H9 (cell line): Measurements from ENCODE around the gene CFAP100. TPM values are rescaled to one million over a fixed set of nuclear protein-coding genes. Genes with fewer than 3 reads are reported as not detected.

Source experiments
- DNase-seq: peaks from one replicate; pipeline ENCODE4 v3.0.0-alpha.2; 2017
- H2AFZ ChIP-seq: one replicate; pipeline ENCODE4 v1.6.1; 2013; ENCODE audit warnings: mild to moderate bottlenecking, low read length, control low read depth, moderate library complexity
- H2AK5ac ChIP-seq: 2 replicates; pipeline ENCODE4 v1.6.1; 2013; ENCODE audit warnings: low read length, control low read depth, mixed read lengths; ENCODE audit not compliant: insufficient read length
- H2BK120ac ChIP-seq: one replicate; pipeline ENCODE4 v1.6.1; 2013; ENCODE audit warnings: low read depth, mild to moderate bottlenecking, low read length, control low read depth, inconsistent platforms; ENCODE audit not compliant: poor library complexity, severe bottlenecking
- H2BK12ac ChIP-seq: 2 replicates; pipeline ENCODE4 v1.6.1; 2013; ENCODE audit warnings: low read length, control low read depth, mixed read lengths, low read depth; ENCODE audit not compliant: insufficient read length
- H2BK15ac ChIP-seq: 2 replicates; pipeline ENCODE4 v1.6.1; 2013; ENCODE audit warnings: low read depth, low read length, control low read depth
- H2BK20ac ChIP-seq: one replicate; pipeline ENCODE4 v1.6.1; 2013; ENCODE audit warnings: low read depth, mild to moderate bottlenecking, low read length, control low read depth, inconsistent platforms; ENCODE audit not compliant: poor library complexity, severe bottlenecking
- H2BK5ac ChIP-seq: 2 replicates; pipeline ENCODE4 v1.6.1; 2013; ENCODE audit warnings: low read length, control low read depth, mixed read lengths; ENCODE audit not compliant: insufficient read length
- H3K14ac ChIP-seq: 2 replicates; pipeline ENCODE4 v1.6.1; 2013; ENCODE audit warnings: low read length, control low read depth; ENCODE audit not compliant: insufficient read depth
- H3K18ac ChIP-seq: 2 replicates; pipeline ENCODE4 v1.6.1; 2013; ENCODE audit warnings: low read depth, mild to moderate bottlenecking, mixed read lengths, low read length, control low read depth; ENCODE audit not compliant: insufficient read length
- H3K23ac ChIP-seq: 2 replicates; pipeline ENCODE4 v1.6.1; 2013; ENCODE audit warnings: low read length, control low read depth, mixed read lengths, low read depth; ENCODE audit not compliant: insufficient read length
- H3K23me2 ChIP-seq: 2 replicates; pipeline ENCODE4 v1.6.1; 2013; ENCODE audit warnings: low read depth, mild to moderate bottlenecking, mixed read lengths, low read length, control low read depth; ENCODE audit not compliant: insufficient read length, poor library complexity, severe bottlenecking
- H3K27ac ChIP-seq: 2 replicates; pipeline ENCODE4 v1.5.1; 2013; ENCODE audit warnings: low read length, control low read depth, mixed read lengths, low read depth; ENCODE audit not compliant: insufficient read length
- H3K27me3 ChIP-seq: 2 replicates; pipeline ENCODE4 v1.6.1; 2013; ENCODE audit warnings: low read length, control low read depth, inconsistent platforms; ENCODE audit not compliant: insufficient read depth
- H3K4ac ChIP-seq: 2 replicates; pipeline ENCODE4 v1.6.1; 2013; ENCODE audit warnings: low read depth, mild to moderate bottlenecking, control low read depth, inconsistent platforms, low read length, moderate library complexity
- H3K4me1 ChIP-seq: 2 replicates; pipeline ENCODE4 v1.6.1; 2013; ENCODE audit warnings: low read length, control low read depth, inconsistent platforms; ENCODE audit not compliant: insufficient read depth
- H3K4me2 ChIP-seq: 2 replicates; pipeline ENCODE4 v1.6.1; 2013; ENCODE audit warnings: low read length, control low read depth, mixed read lengths; ENCODE audit not compliant: insufficient read length, insufficient read depth
- H3K56ac ChIP-seq: 2 replicates; pipeline ENCODE4 v1.6.1; 2013; ENCODE audit warnings: low read depth, mild to moderate bottlenecking, mixed read lengths, low read length, control low read depth; ENCODE audit not compliant: insufficient read length
- H3K79me1 ChIP-seq: 2 replicates; pipeline ENCODE4 v1.6.1; 2013; ENCODE audit warnings: low read depth, mild to moderate bottlenecking, moderate library complexity, low read length, control low read depth, inconsistent platforms; ENCODE audit not compliant: insufficient read depth, poor library complexity, severe bottlenecking
- H3K79me2 ChIP-seq: 2 replicates; pipeline ENCODE4 v1.6.1; 2013; ENCODE audit warnings: low read length, control low read depth, inconsistent platforms; ENCODE audit not compliant: insufficient read depth
- H3K9ac ChIP-seq: 2 replicates; pipeline ENCODE4 v1.6.1; 2013; ENCODE audit warnings: low read length, control low read depth, mixed read lengths; ENCODE audit not compliant: insufficient read length; ENCODE audit errors: extremely low read depth
- H3K9me3 ChIP-seq: one replicate; pipeline ENCODE4 v1.6.1; 2013; ENCODE audit warnings: low read depth, low read length, inconsistent platforms; ENCODE audit not compliant: control insufficient read depth
- H3T11ph ChIP-seq: one replicate; pipeline ENCODE4 v1.6.1; 2013; ENCODE audit warnings: mild to moderate bottlenecking, low read length, control low read depth, inconsistent platforms
- H4K20me1 ChIP-seq: one replicate; pipeline ENCODE4 v1.6.1; 2013; ENCODE audit not compliant: control insufficient read depth, insufficient read length, insufficient read depth
- H4K5ac ChIP-seq: 2 replicates; pipeline ENCODE4 v1.6.1; 2013; ENCODE audit warnings: low read depth, mild to moderate bottlenecking, mixed read lengths, low read length, control low read depth; ENCODE audit not compliant: insufficient read length
- H4K8ac ChIP-seq: replicated peaks from 2 replicates; pipeline ENCODE4 v1.6.1; 2013; ENCODE audit warnings: low read length, control low read depth, mixed read lengths, low read depth; ENCODE audit not compliant: insufficient read length
- H4K91ac ChIP-seq: 2 replicates; pipeline ENCODE4 v1.6.1; 2013; ENCODE audit warnings: low read depth, mild to moderate bottlenecking, moderate library complexity, mixed read lengths, low read length, control low read depth; ENCODE audit not compliant: insufficient read length
- H3K27ac Mint-ChIP-seq, 3 experiments: 2 replicates in 2 of 3; 3 replicates in 1 of 3; pipeline ENCODE4 v1.8.0; 2020 to 2021; ENCODE audit warnings: mixed read lengths in 3 of 3, mild to moderate bottlenecking in 1 of 3, moderate library complexity in 1 of 3
- H3K27me3 Mint-ChIP-seq: 2 replicates; pipeline ENCODE4 v1.8.0; 2021; ENCODE audit warnings: low read depth, mild to moderate bottlenecking, moderate library complexity, mixed read lengths
- H3K36me3 Mint-ChIP-seq, 3 experiments: 2 replicates in 2 of 3; 3 replicates in 1 of 3; pipeline ENCODE4 v1.8.0; 2020 to 2021; ENCODE audit warnings: low read depth in 3 of 3, mixed read lengths in 3 of 3; ENCODE audit not compliant: insufficient read depth in 1 of 3
- H3K4me1 Mint-ChIP-seq, 2 experiments: 2 replicates each; pipeline ENCODE4 v1.8.0; 2020; ENCODE audit warnings: mixed read lengths in 2 of 2
- H3K4me3 Mint-ChIP-seq, 2 experiments: 2 replicates in 1 of 2; 3 replicates in 1 of 2; pipeline ENCODE4 v1.8.0; 2020 to 2021; ENCODE audit warnings: mild to moderate bottlenecking in 2 of 2, mixed read lengths in 2 of 2, moderate library complexity in 1 of 2
- H3K9me3 Mint-ChIP-seq, 2 experiments: 2 replicates in 1 of 2; 3 replicates in 1 of 2; pipeline ENCODE4 v1.8.0; 2020; ENCODE audit warnings: mild to moderate bottlenecking in 2 of 2, mixed read lengths in 2 of 2, moderate library complexity in 1 of 2
- WGBS: extraction: QIAGEN DNeasy Blood & Tissue Kit; methylation state at CpG from one replicate; pipeline ENCODE4 v1.1.7; 2013; ENCODE audit warnings: missing lambda C conversion rate, low lambda C conversion rate, mixed read lengths; ENCODE audit not compliant: insufficient read length; ENCODE audit errors: extremely low coverage; 5-methylcytosine and 5-hydroxymethylcytosine counted together
- total RNA-seq: library from RNA; stranded (reverse); gene quantifications from 2 replicates; pipeline ENCODE4 v1.2.1, GENCODE V29; 2021
- TF ChIP-seq, protein P1 (sequence below): fragments of 200-600 bp; sonication (generic); conservative IDR thresholded peaks from 3 replicates; pipeline ENCODE4 v1.8.0; 2021; ENCODE audit warnings: antibody characterized with exemption, mild to moderate bottlenecking

CFAP100 gene
- total RNA-seq, 1 experiment from 2014 or later, result 0.44 TPM

DNA sequence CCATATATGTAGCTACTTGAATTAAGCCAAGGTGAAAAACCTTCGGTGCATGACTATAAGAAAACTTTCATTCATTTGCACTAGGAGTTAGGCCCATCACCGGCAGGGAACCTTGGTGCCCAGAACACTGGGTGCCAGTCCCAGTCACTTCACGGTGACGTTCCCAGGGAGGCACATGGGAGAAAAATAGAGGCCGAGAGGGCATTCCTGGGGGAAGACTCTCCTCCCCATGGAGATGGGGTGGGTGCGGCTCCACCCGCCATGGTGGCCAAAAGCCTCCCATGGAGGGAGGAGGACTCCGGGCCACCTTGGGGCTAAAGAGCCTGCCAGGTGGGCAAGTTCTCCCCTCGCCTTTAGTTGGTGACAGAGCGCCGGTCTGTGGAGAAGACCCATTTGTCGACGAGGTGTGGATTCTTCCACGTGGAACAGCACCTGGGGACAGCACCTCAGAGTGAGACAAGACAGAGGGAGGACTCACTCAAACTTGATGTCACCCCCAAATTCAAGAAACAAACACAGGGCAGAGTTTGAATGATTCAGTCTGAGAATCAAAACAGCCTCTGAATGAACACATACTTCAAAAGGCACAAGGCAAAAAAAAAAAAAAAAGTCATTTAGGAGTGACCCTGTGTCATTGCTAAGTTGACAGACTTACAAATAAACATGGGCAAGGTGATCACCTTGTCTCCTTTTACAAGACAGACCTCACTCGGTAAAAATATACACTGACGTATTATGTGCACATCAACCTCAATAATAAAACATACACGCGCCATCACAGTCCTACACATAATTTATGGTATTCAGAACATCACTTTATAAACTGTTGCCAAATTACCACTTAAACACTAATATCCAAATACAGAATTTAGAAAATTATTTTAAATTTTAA is 42.4 kb downstream of the CFAP100 start:
- no peak overlapping the region for H3K4me3 Mint-ChIP-seq

More for the DNA sequence above, 42.4 kb downstream of the CFAP100 start:
- Histone ChIP-seq H3K4me1 (no peaks in the 10 kb centered on the region), H3T11ph (no peak overlapping the region), H3K23me2 (no peaks in the 10 kb centered on the region), H3K79me1 (no peaks in the 10 kb centered on the region), H3K4ac (no peak overlapping the region), H3K9ac (no peak overlapping the region), H4K20me1 (no peaks in the 10 kb centered on the region), H3K79me2 (no peaks in the 10 kb centered on the region), H2BK120ac (no peak overlapping the region), H3K18ac (no peak overlapping the region), H2AFZ (no peak overlapping the region), H4K8ac (no peak overlapping the region), H3K56ac (no peak overlapping the region), H3K23ac (no peak overlapping the region), H3K4me2 (no peak overlapping the region), H2BK12ac (no peak overlapping the region), H3K14ac (no peak overlapping the region), H2AK5ac (no peak overlapping the region), H3K27me3 (no peaks in the 10 kb centered on the region), H3K9me3 (no peaks in the 10 kb centered on the region), H4K5ac (no peak overlapping the region), H2BK20ac (no peak overlapping the region), H3K27ac (no peak overlapping the region), H2BK15ac (no peak overlapping the region), H2BK5ac (no peak overlapping the region), H4K91ac (no peak overlapping the region)
- TF ChIP-seq, protein P1, sequence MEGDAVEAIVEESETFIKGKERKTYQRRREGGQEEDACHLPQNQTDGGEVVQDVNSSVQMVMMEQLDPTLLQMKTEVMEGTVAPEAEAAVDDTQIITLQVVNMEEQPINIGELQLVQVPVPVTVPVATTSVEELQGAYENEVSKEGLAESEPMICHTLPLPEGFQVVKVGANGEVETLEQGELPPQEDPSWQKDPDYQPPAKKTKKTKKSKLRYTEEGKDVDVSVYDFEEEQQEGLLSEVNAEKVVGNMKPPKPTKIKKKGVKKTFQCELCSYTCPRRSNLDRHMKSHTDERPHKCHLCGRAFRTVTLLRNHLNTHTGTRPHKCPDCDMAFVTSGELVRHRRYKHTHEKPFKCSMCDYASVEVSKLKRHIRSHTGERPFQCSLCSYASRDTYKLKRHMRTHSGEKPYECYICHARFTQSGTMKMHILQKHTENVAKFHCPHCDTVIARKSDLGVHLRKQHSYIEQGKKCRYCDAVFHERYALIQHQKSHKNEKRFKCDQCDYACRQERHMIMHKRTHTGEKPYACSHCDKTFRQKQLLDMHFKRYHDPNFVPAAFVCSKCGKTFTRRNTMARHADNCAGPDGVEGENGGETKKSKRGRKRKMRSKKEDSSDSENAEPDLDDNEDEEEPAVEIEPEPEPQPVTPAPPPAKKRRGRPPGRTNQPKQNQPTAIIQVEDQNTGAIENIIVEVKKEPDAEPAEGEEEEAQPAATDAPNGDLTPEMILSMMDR, result no peak
- Mint-ChIP-seq H3K4me1 (peaks cover 15 to 30% of the 10 kb centered on the region in 2 experiments), H3K27ac (no peak overlapping the region), H3K9me3 (no peaks in the 10 kb centered on the region), H3K27me3 (peaks cover 2% of the 10 kb centered on the region; the same call in 1 of the 2 replicates), H3K36me3 (peaks cover 2 to 35% (median 28%) of the 10 kb centered on the region in 3 experiments; a peak in 6 of 7 replicates)
- no peak for DNase-seq
- 100% methylated on average over 3 of the region's 18 CpGs for WGBS
